NOMO-1 treated with dmso at 0.1 percent for 144 hours (cell line): ENCODE results near the gene EXOC3L1.
A peak's percentile ranks its signal among the peaks of the same experiment; 100 is the strongest.

Experiments used
- DNase-seq: peaks from one replicate; lab custom pipeline; 2025; ENCODE audit not compliant: unreplicated experiment; lab: John Stamatoyannopoulos, UW

EXOC3L1 gene

GRCh38 chr16:67165121-67166078 lies 24.5 kb downstream of the EXOC3L1 start:
- no peak for DNase-seq

- DNase-seq = no peak
These were observed 25.3 kb downstream of the EXOC3L1 start, which contains the start of gene HSF4 for GRCh38 chr16:67164599-67165061. HSF4 (plus strand) TSS chr16:67164745; CDS start chr16:67164812, 67 bp downstream.

- DNase-seq = no peak
These were observed 25.9 kb downstream of the EXOC3L1 start for GRCh38 chr16:67163999-67164558.

GRCh38 chr16:67163164-67163998 lies 26.6 kb downstream of the EXOC3L1 start:
- DNase-seq = no peak

GRCh38 chr16:67162506-67163163 lies 27.3 kb downstream of the EXOC3L1 start:
- DNase-seq = no peak

- no peak for DNase-seq
These were observed 28.3 kb downstream of the EXOC3L1 start for GRCh38 chr16:67161595-67162058.

- DNase-seq = peak; percentile 50
These were observed 31.0 kb downstream of the EXOC3L1 start for GRCh38 chr16:67158637-67159600.

GRCh38 chr16:67157892-67158635 lies 31.9 kb downstream of the EXOC3L1 start:
- DNase-seq = no peak

GRCh38 chr16:67157106-67157748 lies 32.7 kb downstream of the EXOC3L1 start:
- no peak for DNase-seq

GRCh38 chr16:67156143-67156844 lies 33.6 kb downstream of the EXOC3L1 start:
- no peak for DNase-seq

GRCh38 chr16:67155295-67156142 lies 34.4 kb downstream of the EXOC3L1 start:
- DNase-seq = peak; percentile 52

GRCh38 chr16:67154578-67155294 lies 35.2 kb downstream of the EXOC3L1 start:
- no peak for DNase-seq

GRCh38 chr16:67151431-67152097 lies 38.4 kb downstream of the EXOC3L1 start:
- no peak for DNase-seq

GRCh38 chr16:67150833-67151396 lies 39.0 kb downstream of the EXOC3L1 start, which contains the start of gene B3GNT9:
B3GNT9 (minus strand) TSS chr16:67150998; CDS start chr16:67150485, 513 bp downstream.
- DNase-seq = no peak
